Stimulated activated CD8-positive, alpha-beta memory T cell treated with anti-CD3 and anti-CD28 coated beads, Interleukin-7, amount 100 ng/mL, for 48 hours (primary cell): ENCODE data around the gene RFWD3.

Experiments
- DNase-seq, 2 donors: peaks; one replicate each; pipeline ENCODE4 v3.0.0-alpha.2; 2020; ENCODE audit warnings: low read depth in 1 of 2; ENCODE audit errors: extremely low read depth in 1 of 2

The RFWD3 gene

GRCh38 chr16:74583926-74584666, 82.6 kb downstream of the RFWD3 start:
- no peak for DNase-seq

DNA sequence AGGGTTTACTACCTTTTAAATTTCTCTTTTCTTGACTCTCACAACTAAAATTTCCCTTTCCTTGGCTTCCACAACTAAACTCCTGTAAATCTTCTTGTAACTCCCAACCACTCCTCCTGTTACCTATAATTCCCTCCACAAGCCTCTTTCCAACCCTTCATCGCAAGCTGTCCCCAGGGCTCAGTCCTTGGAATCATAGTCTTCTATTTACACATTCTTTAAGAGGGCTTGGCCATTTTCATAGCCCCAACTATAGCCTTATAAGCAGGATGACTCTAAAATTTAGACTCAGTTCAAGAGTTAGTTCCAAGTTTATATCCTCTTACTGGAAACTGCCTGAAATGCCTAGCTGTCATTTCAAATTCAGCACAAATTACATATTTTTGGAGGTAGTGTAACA, 83.7 kb downstream of the RFWD3 start:
- DNase-seq = no peak

DNA sequence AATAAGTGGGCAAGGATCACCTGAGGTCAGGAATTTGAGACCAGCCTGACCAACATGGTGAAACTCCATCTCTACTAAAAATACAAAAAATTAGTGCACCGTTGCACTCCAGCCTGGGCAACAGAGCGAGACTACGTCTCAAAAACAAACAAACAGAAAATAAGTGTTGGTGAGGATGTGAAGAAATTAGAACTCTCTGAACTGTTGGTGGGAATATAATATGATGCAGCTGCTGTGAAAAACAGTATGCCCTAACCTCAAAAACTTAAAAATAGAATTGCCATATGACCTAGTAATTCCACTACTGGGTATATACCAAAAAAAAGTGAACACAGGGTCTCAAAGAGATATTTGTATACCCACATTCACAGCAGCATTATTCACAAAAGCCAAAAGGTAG, 85.8 kb downstream of the RFWD3 start:
- no peak for DNase-seq

GRCh38 chr16:74578838-74579237, 87.8 kb downstream of the RFWD3 start:
- DNase-seq = no peak

DNA sequence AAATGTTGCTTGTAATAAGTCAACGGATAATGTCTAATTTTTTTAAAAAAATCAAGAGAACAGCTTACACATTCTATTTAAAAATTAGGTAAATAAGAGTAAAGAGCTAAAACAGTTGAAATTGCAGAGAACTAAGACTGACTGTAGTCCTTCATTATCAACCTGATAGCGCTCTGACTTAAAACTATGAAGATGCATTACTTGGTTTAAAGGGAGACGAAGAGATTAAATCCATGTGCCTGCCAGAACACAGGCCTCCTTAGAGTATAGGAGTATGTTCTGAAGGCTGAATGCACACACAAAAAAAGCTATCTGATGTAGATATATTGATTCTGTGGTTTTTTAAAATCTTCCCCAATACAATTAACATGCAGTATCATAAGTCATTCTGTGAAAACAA, 88.2 kb downstream of the RFWD3 start:
- DNase-seq = no peak

- no peak for DNase-seq
These were observed 88.8 kb downstream of the RFWD3 start for GRCh38 chr16:74577882-74578366.

GRCh38 chr16:74575807-74576643, 90.7 kb downstream of the RFWD3 start:
- DNase-seq = no peak

GRCh38 chr16:74575175-74575806, 91.4 kb downstream of the RFWD3 start:
- no peak for DNase-seq

- DNase-seq = no peak
These were observed 92.5 kb downstream of the RFWD3 start for GRCh38 chr16:74574146-74574545.

DNA sequence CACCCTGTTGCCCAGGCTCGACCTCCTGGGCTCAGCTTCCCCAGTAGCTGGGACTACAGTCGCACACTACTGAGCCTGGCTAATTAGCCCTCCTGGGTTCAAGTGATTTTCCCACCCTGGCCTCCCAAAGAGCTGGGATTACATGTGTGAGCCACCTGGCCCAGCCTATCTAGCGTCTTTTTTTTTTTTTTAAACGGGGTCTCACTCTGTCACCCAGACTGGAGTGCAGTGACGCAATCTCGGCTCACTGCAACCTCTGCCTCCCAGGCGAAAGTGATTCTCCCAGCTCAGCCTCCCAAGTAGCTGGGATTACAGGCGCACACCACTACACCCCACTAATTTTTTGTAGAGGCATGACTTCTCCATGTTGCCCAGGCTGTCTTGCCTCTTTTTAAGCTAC, 93.1 kb downstream of the RFWD3 start:
- DNase-seq = no peak
